ENCODE measurements around the gene CDH4. TPM values are rescaled to one million over a fixed set of nuclear protein-coding genes. Genes with fewer than 3 reads are reported as not detected.

CDH4 gene
- total and polyA plus RNA-seq, 9 of the 15 experiments (the other 6 are each of a cell fraction or from before 2014, with no cell fraction given): 0.04 TPM; not detected in 8

GRCh38 chr20:61240814-61241213 lies 11.2 kb upstream of the CDH4 start:
- intact Hi-C loops (cut with micrococcal nuclease): no loop called here
- no peak for FAIRE-seq
- CTCF ChIA-PET (ENCODE audit: low intra/inter-chr PET ratio): no interaction called here
- TF ChIP-seq GTF2E2 (tag; IDR thresholded peaks at IDR 0.05): no peak
- TF ChIP-seq ZNF699 (CRISPR knock-in tag; IDR thresholded peaks at IDR 0.05; ENCODE audit: insufficient replicate concordance): no peak
- TF ChIP-seq SRSF1 (IDR thresholded peaks at IDR 0.05; ENCODE audit: low read depth, low read length): no peak
- TF ChIP-seq, protein P1, sequence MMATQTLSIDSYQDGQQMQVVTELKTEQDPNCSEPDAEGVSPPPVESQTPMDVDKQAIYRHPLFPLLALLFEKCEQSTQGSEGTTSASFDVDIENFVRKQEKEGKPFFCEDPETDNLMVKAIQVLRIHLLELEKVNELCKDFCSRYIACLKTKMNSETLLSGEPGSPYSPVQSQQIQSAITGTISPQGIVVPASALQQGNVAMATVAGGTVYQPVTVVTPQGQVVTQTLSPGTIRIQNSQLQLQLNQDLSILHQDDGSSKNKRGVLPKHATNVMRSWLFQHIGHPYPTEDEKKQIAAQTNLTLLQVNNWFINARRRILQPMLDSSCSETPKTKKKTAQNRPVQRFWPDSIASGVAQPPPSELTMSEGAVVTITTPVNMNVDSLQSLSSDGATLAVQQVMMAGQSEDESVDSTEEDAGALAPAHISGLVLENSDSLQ (IDR thresholded peaks at IDR 0.05): no peak
- TF ChIP-seq, protein P2, sequence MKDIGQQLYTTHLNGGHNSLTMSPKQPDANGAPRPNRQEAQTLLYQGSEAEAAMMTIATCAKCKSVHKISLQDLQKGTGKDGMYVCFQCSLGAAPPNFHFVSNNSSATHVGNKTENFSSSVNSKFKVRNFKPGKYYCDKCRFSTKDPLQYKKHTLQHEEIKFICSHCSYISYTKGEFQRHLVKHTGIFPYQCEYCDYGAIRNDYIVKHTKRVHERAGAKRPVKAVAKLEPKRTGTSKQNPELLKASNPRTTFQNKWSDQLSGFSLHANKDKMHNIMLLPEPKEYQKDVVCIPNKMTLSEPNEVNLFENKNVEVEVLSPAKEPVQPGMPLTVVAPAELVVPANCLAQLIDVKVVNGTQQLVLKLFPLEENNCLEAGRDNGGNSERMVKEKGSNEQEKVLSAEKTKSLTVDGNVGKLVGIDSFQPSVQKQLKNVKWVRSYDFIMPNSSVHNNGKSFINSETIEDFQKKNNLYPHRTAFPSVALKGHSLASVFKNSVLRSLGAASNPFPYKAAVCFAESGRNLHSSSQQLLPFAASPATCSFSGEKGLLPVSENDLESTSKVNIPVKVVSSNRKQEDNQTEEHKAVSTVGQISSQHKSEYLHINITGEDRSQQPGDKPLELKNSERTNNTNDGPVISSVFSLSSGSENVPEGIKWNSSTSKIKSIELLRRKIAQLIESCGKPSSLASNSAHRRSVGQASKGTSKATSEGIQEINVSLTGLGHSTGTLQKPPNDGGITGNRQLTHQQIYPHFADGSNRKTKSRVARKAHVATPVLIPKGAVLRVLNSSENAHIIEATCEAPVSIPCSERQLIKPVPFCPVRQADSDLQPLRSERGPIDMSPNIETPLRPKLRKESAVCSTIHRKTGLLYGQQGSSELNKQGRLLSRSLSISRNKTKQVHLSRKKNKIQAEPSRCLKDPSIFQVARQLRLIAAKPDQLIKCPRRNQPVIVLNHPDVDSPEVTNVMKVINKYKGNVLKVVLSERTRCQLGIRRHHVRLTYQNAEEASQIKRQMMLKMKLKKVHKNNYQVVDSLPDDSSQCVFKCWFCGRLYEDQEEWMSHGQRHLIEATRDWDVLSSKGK (CRISPR knock-in tag; IDR thresholded peaks at IDR 0.05): no peak
- TF ChIP-seq ZBTB8A (IDR thresholded peaks at IDR 0.05; ENCODE audit: partially characterized antibody): no peak
- TF ChIP-seq ARNT (IDR thresholded peaks at IDR 0.05): no peak
- no peak for TF ChIP-seq MECOM (CRISPR knock-in tag; IDR thresholded peaks at IDR 0.05)
- TF ChIP-seq CTBP1 (IDR thresholded peaks at IDR 0.05; ENCODE audit: borderline replicate concordance): no peak
- TF ChIP-seq ILK (tag; IDR thresholded peaks at IDR 0.05; ENCODE audit: borderline replicate concordance, low read depth): no peak
- no peak for TF ChIP-seq HNRNPH1 (optimal IDR thresholded peaks at IDR 0.05; ENCODE audit: low read depth, low read length)
- TF ChIP-seq, protein P3, sequence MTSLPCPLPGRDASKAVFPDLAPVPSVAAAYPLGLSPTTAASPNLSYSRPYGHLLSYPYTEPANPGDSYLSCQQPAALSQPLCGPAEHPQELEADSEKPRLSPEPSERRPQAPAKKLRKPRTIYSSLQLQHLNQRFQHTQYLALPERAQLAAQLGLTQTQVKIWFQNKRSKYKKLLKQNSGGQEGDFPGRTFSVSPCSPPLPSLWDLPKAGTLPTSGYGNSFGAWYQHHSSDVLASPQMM (CRISPR knock-in tag; IDR thresholded peaks at IDR 0.05): no peak
- TF ChIP-seq, protein P4, sequence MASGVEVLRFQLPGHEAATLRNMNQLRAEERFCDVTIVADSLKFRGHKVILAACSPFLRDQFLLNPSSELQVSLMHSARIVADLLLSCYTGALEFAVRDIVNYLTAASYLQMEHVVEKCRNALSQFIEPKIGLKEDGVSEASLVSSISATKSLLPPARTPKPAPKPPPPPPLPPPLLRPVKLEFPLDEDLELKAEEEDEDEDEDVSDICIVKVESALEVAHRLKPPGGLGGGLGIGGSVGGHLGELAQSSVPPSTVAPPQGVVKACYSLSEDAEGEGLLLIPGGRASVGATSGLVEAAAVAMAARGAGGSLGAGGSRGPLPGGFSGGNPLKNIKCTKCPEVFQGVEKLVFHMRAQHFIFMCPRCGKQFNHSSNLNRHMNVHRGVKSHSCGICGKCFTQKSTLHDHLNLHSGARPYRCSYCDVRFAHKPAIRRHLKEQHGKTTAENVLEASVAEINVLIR (CRISPR knock-in tag; IDR thresholded peaks at IDR 0.05): no peak
- TF ChIP-seq, protein P5, sequence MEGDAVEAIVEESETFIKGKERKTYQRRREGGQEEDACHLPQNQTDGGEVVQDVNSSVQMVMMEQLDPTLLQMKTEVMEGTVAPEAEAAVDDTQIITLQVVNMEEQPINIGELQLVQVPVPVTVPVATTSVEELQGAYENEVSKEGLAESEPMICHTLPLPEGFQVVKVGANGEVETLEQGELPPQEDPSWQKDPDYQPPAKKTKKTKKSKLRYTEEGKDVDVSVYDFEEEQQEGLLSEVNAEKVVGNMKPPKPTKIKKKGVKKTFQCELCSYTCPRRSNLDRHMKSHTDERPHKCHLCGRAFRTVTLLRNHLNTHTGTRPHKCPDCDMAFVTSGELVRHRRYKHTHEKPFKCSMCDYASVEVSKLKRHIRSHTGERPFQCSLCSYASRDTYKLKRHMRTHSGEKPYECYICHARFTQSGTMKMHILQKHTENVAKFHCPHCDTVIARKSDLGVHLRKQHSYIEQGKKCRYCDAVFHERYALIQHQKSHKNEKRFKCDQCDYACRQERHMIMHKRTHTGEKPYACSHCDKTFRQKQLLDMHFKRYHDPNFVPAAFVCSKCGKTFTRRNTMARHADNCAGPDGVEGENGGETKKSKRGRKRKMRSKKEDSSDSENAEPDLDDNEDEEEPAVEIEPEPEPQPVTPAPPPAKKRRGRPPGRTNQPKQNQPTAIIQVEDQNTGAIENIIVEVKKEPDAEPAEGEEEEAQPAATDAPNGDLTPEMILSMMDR (IDR thresholded peaks at IDR 0.05 in 2 of 3, conservative IDR thresholded peaks at IDR 0.05 in 1 of 3; ENCODE audit: insufficient read depth in 2 of 3, low read depth in 1 of 3, low read length in 3 of 3): no peak

More at GRCh38 chr20:61240814-61241213, 11.2 kb upstream of the CDH4 start:
- DNase-seq (ENCODE audit: extremely low read depth in 1 of 4, low spot score in 3 of 4) (no peak), ATAC-seq (no peak)
- H3K79me2 ChIP-seq (ENCODE audit: control insufficient read depth, insufficient read depth, low read length): no peaks in the 10 kb centered on the region
- no peaks in the 10 kb centered on the region; a peak in 1 of 5 replicates for H3K27me3 ChIP-seq (ENCODE audit: control insufficient read depth in 2 of 2, insufficient read depth in 2 of 2, low read length in 2 of 2)
- no peak overlapping the region for H3K4me3 ChIP-seq
- H4K20me1 ChIP-seq (replicated peaks; ENCODE audit: control insufficient read depth, insufficient read depth, low read length): no peaks in the 10 kb centered on the region
- H3K36me3 ChIP-seq (ENCODE audit: control insufficient read depth, insufficient read depth, low read length): no peaks in the 10 kb centered on the region
- no peak overlapping the region for H3K27ac ChIP-seq (ENCODE audit: extremely low read depth, low read depth, low read length)
- no peak overlapping the region for H3K4me2 ChIP-seq (ENCODE audit: insufficient read depth, low read length)
- no peak overlapping the region for H2AFZ ChIP-seq (ENCODE audit: low read depth, low read length)
- H3K9ac ChIP-seq (ENCODE audit: insufficient read depth in 1 of 2, low read depth in 2 of 2, low read length in 2 of 2): no peak overlapping the region
- 2% methylated on average over 3 of the region's 3 CpGs for WGBS (ENCODE audit: insufficient coverage, low coverage, missing lambda C conversion rate)
- no peaks in the 10 kb centered on the region for H3K9me1 ChIP-seq (ENCODE audit: control insufficient read depth, insufficient read depth, low read length)
- POLR2A ChIA-PET: interaction anchor here (0.9 kb wide), 1 partner anchor 10 kb away, joined by 3 read pairs; no protein-coding TSS in a partner anchor
- BruUV-seq (replicated peaks): no TSS peak
- in situ Hi-C loops (cut with MboI): no loop called here
- no peaks in the 10 kb centered on the region for H3K4me1 ChIP-seq (replicated peaks in 1 of 2; ENCODE audit: control insufficient read depth in 2 of 2, insufficient read depth in 2 of 2, low read length in 2 of 2)
- H3K9me3 ChIP-seq (replicated peaks; ENCODE audit: control insufficient read depth, insufficient read depth, low read depth, low read length): no peaks in the 10 kb centered on the region
